Ishikawa (cell line): ENCODE measurements around the gene STPG4.

Experiments
- CREB1 ChIP-seq: IDR thresholded peaks from 2 replicates; pipeline ENCODE4 v1.6.1; 2012; ENCODE audit warnings: low read depth
- EGR1 ChIP-seq: IDR thresholded peaks from 2 replicates; pipeline ENCODE4 v1.6.1; 2012
- EP300 ChIP-seq: IDR thresholded peaks from 2 replicates; pipeline ENCODE4 v1.6.1; 2012; ENCODE audit warnings: borderline replicate concordance
- MAX ChIP-seq: IDR thresholded peaks from 2 replicates; pipeline ENCODE4 v1.6.1; 2012
- NFIC ChIP-seq: IDR thresholded peaks from 2 replicates; pipeline ENCODE4 v1.6.1; 2012
- RAD21 ChIP-seq: IDR thresholded peaks from 2 replicates; pipeline ENCODE4 v1.6.1; 2012; ENCODE audit warnings: low read depth
- REST ChIP-seq: IDR thresholded peaks from 2 replicates; pipeline ENCODE4 v1.6.1; 2012; ENCODE audit warnings: low read depth, mild to moderate bottlenecking
- TAF1 ChIP-seq: IDR thresholded peaks from 2 replicates; pipeline ENCODE4 v1.6.1; 2012; ENCODE audit warnings: low read depth, mild to moderate bottlenecking
- USF1 ChIP-seq: IDR thresholded peaks from 2 replicates; pipeline ENCODE4 v1.6.1; 2012
- YY1 ChIP-seq: IDR thresholded peaks from 2 replicates; pipeline ENCODE4 v1.6.1; 2012; ENCODE audit warnings: low read depth
- ZBTB7A ChIP-seq: IDR thresholded peaks from 2 replicates; pipeline ENCODE4 v1.6.1; 2012; ENCODE audit warnings: low read depth

DNA sequence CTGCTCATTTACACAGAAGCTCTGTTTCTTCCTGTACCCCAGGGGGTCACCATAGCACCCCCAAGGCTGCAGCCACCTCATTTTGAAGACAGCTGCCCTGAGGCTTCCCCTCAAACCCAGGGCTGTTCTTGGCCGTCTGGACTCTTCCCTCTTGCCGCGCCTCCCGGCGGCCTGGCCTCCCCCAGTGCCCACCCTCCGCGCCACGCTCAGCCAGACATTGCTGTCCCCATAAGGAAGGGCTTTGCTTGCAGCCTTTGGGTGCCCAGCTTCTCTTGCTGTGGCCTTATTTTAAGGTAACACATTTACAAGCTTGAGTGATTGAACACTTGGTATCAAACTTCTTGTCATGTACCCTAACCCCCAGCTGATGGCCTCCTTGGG is 79.0 kb downstream of the STPG4 start:
- no peak for TF ChIP-seq YY1
- no peak for TF ChIP-seq TAF1
- no peak for TF ChIP-seq REST
- no peak for TF ChIP-seq EP300
- TF ChIP-seq ZBTB7A = no peak
- no peak for TF ChIP-seq CREB1
- TF ChIP-seq EGR1 = no peak
- TF ChIP-seq RAD21 = no peak
- TF ChIP-seq NFIC = no peak
- TF ChIP-seq USF1 = no peak
- TF ChIP-seq MAX = no peak
